Activated T-cell treated with anti-CD3 and anti-CD28 coated beads for 24 hours (primary cell): ENCODE results near the gene HDAC3.

Source experiments
- DNase-seq: peaks from one replicate; pipeline ENCODE4 v3.0.0-alpha.2; 2020; ENCODE audit warnings: low read depth

HDAC3 gene

DNA sequence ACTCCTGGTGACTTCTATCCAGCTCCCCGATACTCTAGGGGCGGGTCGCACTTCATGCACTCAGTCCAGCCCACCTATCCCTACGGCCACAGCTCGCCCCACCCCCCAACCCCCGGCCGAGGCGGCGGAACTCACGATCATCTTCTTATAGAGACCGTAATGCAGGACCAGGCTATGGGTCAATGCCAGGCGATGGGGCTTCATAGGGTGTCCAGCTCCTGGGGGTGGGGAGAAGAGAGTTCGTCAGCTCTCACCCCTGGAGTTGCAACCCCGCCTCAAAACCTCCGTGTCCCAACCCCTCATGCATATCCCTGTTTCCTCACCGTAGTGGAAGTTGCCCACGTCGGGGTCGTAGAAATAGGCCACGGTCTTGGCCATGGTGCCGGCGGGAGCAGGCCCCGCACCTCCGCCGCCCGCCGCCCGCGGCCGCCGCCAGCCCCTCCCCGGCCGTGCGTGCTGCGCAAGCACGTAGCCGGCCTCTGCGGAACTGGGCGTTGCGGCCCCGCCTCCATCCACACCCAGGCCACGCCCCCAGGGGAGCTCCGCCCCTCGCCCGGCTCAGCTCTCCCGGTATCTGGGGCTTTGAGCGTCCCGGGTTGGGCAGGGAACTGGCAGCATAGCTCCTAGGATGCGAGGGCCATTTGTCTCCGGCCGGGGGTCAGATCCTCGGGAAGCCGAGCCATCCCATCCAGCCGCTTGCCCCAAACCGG is at the start of gene HDAC3, which contains the start of gene RELL2:
TSS of gene HDAC3 (minus strand) at position 437 of the 710 bp plus-strand sequence. CDS start at position 378, 59 bp downstream.
TSS of gene RELL2 (plus strand) at position 585 of the 710 bp plus-strand sequence. CDS start 1,229 bp downstream, outside the sequence.
- peak; percentile 91 for DNase-seq

GRCh38 chr5:141685591-141685990 is 48.9 kb upstream of the HDAC3 start:
- no peak for DNase-seq

DNA sequence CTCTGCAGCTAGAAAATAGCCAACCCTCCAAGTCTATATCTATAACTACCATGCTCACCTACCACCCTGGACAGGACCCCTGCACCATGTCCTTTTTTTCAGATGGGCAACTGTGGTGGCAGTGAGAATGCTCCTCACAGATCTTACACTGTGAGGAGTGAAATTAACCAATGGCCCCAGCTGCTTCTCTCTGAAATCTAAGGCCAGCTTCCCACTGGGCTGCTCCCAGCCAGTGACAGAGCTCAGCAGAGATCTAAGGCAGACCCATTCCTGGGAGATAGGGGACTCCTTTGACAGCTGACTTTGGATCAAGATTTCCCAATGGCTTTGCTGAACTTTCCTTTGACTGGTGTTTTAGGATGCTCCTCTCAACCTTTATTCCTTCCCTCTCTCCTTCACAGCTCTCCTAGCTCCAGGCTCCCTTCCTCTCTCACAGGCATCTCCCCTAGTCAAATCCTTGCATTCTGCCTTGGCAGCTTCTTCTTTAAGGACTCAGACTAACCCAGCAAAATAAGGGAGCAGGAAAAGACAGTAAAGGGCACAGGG is 47.0 kb upstream of the HDAC3 start:
- no peak for DNase-seq

DNA sequence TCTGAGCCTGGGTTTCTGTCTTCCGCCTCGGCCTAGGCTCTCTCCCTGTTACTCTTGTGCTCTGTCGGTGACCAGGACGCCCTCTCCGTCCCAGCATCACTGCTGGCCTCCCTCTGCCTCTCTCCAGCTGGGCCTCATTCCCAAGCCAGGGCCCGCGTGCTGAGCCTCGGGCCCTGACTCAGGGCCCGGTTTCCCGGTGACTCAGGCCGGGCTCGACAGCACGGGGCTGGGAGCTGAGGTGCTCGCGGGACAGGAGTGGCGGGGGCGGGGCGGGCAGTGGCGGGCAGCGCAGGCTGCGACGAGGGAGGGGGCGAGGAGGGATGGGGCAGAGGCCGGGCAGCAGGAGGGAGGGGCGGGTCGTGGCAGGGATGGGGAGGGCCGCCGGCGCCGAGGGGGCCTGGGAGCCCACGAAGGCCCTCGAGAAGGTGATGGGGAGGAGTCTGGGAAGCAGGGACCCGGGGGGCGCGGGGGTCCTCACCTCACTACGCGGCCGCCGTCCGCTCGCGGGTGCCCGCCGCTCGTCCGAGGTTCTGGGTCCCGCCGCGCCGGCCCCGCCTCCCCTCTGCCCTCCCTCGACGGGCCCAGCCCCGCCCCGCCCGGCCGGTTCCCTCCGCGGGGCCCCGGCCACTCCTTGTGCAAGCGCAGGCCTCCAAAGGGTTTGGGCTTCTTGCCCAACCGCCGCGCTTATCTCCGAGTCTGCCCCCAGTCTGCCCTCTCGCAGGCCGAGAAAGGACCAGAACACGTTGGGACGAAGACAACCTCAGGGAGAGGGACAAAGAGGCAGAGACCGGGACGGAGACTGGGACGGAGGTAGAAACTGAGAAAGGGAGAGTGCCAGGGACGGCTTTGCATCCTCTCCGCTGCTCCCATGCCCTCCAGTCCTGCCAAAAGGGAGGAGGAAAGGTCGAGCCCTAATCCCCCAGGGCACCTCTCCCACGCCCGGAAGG is 45.3 kb upstream of the HDAC3 start, which contains the start of gene ARAP3:
TSS of gene ARAP3 (minus strand) at position 536 of the 947 bp plus-strand sequence. CDS start 1,744 bp downstream, outside the sequence.
- DNase-seq, result no peak

DNA sequence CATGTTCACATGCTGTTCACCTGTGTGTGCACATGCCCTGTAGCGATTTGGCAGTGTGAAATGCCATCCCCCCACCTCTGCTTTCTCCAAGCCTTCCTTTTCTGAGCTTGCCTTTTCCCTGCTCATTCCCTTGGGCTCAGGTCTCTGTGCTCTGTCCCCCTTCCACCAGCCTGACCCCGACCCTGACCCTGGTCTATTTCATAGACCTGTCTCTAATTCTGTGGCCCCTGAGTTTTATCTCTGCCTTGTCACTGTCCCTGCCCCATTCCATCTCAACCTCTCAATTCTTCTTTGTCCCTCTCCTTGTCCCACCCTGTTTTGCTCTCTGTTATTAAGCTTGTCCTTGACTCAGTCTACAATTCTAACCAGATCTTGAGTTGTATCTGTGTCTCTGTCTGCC is 44.6 kb upstream of the HDAC3 start:
- DNase-seq, result no peak

- DNase-seq, result no peak
Measured at GRCh38 chr5:141680751-141681201, 44.1 kb upstream of the HDAC3 start.

GRCh38 chr5:141680178-141680577 is 43.5 kb upstream of the HDAC3 start:
- DNase-seq, result no peak

DNA sequence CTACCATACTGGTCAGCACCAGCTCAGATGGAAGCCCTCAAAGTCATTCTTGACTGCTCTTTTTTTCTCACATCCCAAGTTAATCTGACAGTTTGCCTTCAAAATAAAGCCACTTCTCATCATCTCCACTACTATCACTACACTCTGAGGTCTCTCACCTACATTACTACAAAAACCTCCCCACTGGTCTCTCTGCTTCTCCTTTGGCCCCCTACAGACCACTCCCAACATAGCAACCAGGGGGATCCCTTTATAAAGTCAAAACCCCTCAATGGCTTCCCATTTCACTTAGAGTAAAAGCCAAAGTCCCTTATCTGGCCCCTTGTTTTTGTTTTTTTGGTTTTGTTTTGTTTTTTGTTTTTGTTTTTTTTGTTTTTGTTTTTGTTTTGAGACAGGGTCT is 40.8 kb upstream of the HDAC3 start:
- no peak for DNase-seq

GRCh38 chr5:141675672-141676071 is 39.0 kb upstream of the HDAC3 start:
- no peak for DNase-seq

DNA sequence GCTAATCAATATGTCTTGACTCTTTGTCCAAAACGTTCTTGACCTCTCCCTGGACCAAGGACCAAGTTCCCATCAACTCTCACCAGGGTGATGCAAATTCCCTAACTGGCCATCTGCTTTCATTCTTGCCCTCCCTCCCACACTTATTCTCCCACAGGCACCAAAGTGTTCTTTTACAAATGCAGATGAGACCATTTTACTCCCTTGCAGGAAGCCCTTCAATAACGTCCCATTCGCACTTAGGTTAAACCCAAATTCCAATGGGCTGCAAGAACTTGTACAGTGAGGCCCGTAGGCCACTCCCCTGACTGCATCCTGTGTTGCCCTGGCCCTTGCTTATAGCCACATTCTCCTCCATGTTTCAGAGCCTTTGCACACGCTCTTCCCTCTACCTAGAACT is 38.1 kb upstream of the HDAC3 start:
- no peak for DNase-seq

- no peak for DNase-seq
Measured at GRCh38 chr5:141672841-141673813, 36.5 kb upstream of the HDAC3 start.

DNA sequence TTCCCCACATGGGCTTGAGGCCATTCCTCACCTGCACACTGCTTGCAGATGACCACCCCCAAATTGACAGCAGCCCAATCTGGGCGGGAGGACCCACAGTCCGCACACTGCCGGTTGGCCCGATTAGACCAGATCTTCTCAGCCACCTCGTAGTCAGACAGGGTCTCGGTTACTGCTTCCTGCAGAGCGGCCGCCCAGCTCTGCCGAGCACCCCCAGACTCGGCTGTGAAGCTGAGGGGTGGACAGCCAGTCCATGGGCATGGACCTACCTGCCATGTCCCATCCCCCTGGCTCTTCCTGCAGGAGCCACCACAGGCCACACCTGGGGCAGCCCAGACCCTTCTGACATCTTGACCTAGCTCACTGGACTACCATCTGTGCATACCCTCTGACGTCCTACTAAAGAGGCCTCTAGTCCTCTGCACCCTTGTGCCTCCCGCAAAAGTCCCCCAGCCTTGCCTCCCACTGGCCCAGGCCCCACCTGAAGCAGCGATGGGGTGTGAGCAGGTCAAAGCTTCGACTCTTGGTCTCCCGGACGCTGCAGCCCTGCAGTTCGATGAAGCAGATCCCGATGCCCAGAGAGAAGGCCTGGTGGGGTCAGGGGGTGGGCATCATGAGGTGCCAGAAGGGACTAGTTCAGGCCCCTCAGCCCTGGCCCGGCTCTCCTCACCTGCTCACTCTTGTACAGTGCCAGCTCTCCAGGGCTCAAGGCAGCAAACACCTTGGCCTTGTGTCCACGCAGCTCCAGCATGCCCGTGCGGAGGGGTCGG is 35.6 kb upstream of the HDAC3 start:
- no peak for DNase-seq

DNA sequence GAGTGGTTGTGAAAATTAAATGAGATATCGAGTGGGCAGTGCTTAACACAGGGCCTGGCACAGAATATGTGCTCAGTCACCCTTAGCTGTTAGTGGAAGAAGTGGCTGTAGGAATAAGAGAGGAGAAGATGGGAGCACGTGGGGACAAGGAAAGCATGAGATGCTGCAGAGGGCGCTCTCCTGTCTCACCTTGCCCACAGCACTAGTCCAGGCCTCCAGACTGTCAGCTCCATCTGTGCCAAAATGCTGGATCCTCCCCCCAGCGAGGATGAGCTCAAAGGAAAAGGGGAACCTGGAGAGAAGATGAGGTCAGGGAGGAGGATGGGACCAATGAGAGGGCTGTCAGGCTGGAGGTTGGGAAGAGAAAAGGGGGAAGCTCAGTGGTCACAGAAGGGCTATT is 32.9 kb upstream of the HDAC3 start:
- DNase-seq, result no peak

- DNase-seq, result no peak
Measured at GRCh38 chr5:141668601-141669265, 32.1 kb upstream of the HDAC3 start.

GRCh38 chr5:141665995-141666940 is 29.6 kb upstream of the HDAC3 start:
- DNase-seq, result no peak

DNA sequence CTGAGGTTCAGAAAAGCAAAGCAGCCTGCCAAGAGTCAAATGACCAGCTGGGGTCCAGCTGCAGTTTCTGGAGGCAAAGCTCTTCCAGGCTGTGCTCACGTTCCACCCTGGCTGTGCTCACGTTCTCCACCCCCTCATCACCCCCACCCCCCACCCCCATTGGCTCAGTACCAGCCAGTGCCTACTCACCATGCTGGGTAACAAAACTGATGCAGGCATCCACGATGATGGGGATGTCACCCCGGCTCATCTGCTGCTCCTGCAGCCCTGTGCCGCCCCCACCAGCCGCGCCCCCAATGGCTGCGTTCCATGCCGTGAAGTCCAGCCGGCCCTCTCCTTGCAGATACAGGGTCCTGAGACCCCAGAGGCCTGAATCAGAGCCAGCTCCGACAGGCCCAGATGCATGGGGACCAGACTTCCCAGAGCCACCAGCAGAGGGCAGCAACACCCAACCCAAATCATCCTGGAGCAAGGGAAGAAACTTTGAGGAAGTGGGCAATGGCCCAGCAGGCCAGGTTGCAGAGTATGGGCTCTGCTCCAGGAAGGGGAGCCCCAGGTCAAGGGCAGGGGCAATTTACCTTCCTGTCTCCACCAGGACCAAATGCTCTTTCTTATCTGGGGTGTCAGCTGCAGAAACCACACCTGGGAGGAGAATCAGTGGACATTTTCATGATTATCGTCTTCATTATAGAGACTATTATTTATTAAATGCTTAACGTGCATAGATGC is 28.2 kb upstream of the HDAC3 start:
- DNase-seq, result peak; percentile 65

DNA sequence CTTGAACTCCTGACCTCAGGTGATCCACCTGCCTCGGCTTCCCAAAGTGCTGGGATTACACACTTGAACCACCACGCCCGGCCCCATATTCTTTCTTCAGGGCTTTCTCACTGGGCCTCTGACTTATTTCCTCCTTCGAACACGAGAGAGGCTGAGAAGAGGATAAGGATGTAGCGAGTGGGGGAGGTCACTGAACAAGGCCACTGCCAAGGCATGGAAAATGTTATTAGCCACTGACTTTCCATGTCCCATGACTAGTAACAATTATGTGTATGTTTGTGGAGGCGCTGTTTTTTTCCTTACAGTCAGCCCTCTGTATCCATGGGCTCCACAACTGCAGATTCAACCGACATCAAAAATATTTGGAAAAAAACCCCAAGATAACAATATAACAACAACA is 26.9 kb upstream of the HDAC3 start:
- no peak for DNase-seq

DNA sequence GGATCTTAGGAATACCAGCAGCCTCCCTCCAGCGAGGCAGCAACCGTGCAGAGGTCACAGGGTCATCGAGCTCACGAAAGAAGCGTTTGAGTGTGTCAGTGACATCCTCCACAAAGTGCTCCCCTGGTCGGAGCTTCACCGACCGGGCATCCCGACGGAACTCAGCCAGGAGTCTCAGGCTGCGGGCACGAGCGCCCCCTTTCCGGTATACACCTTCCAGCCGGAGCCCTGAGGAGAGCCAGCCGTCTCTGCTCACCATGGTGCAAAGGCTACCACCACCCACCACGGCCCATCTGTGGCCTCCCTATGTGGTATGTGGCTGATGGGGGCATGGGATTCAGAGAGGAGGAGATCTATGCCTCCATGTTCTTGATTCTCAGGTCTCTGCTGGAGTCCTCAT is 25.4 kb upstream of the HDAC3 start:
- DNase-seq, result no peak
